C4-2B (cell line): Measurements from ENCODE around the gene ATF6B.
"Not testable (repeated sequence)": the region's sequence is repeated elsewhere in the genome, so short reads cannot be mapped to it uniquely, and the experiment has no call there.

ENCODE experiments used
- H3K27ac ChIP-seq: fragments of 450-650 bp; 2 replicates; pipeline ENCODE4 v1.5.1; 2017
- CTCF ChIP-seq: fragments of 450-650 bp; conservative IDR thresholded peaks from 2 replicates; pipeline ENCODE4 v1.5.1; 2017; ENCODE audit warnings: mild to moderate bottlenecking
- ZFX ChIP-seq: fragments of 450-650 bp; IDR thresholded peaks from 2 replicates; pipeline ENCODE4 v1.6.1; 2017

ATF6B gene

DNA sequence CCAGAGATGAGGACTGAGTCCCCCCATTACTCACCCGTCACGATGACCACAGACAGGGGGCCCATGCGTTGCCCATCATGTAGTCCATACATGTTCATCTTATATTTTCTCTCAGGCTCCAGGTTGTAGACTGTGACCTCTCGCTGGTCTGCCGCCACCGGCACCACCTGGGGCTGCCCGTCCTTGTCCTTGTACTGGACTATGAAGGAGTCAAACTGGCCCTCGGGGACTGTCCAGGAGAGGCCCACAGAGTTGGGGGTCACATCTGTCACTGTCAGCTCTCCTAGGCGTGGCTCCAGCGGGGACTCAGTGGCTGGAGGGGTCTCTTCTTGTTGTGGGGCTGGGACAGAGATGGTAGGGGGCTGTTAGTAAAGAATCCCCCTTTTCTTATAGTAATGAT lies 54.4 kb downstream of the ATF6B start:
- H3K27ac ChIP-seq = no peak overlapping the region
- TF ChIP-seq CTCF (no peak), ZFX (no peak)

- TF ChIP-seq CTCF (no peak), ZFX (no peak)
- no peak overlapping the region for H3K27ac ChIP-seq
Measured at GRCh38 chr6:32073101-32073500, 54.9 kb downstream of the ATF6B start.

- TF ChIP-seq ZFX (no peak), CTCF (no peak)
Measured at GRCh38 chr6:32070814-32071543, 57.1 kb downstream of the ATF6B start.

GRCh38 chr6:32069878-32070515 lies 58.0 kb downstream of the ATF6B start:
- TF ChIP-seq CTCF (no peak), ZFX (no peak)
- H3K27ac ChIP-seq = no peak overlapping the region

More at GRCh38 chr6:32070814-32071543, 57.1 kb downstream of the ATF6B start:
- no peak overlapping the region for H3K27ac ChIP-seq

DNA sequence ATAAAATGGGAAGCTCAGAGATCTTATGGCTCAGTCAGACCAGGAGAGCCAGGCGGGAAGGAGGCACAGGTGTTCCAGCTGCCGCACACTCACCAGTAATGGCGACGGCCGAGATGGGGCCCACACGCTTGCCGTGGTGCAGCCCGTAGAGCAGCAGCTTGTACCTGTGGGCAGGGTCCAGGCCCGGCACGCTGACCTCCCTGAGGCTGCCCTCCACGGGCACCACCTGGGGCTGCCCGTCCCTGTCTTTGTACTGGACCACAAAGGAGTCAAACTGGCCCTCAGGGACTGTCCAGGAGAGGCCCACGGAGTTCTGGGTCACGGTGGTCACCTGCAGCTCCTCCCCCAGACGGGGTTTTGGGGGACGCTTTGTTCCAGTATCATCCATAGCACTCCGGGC lies 58.6 kb downstream of the ATF6B start:
- no peak for TF ChIP-seq ZFX
- no peak for TF ChIP-seq CTCF
- H3K27ac ChIP-seq = no peak overlapping the region

GRCh38 chr6:32068867-32069266 lies 59.2 kb downstream of the ATF6B start:
- no peak for TF ChIP-seq CTCF
- TF ChIP-seq ZFX = no peak
- H3K27ac ChIP-seq = no peak overlapping the region

GRCh38 chr6:32068315-32068714 lies 59.7 kb downstream of the ATF6B start:
- not testable (repeated sequence) for H3K27ac ChIP-seq

GRCh38 chr6:32067521-32067920 lies 60.5 kb downstream of the ATF6B start:
- not testable (repeated sequence) for H3K27ac ChIP-seq
